ENCODE measurements around the gene FAM131A.

- TF ChIP-seq CTCF (IDR thresholded peaks at IDR 0.05 in 8 of 11, conservative IDR thresholded peaks at IDR 0.05 in 3 of 11) (no peak), POLR2A (IDR thresholded peaks at IDR 0.05) (no peak), POLR2AphosphoS5 (IDR thresholded peaks at IDR 0.05) (no peak)
Observed at GRCh38 chr3:184373422-184373821, 36.0 kb downstream of the FAM131A start.
